Measurements from ENCODE around the gene FGD5. TPM values are rescaled to one million over a fixed set of nuclear protein-coding genes. Genes with fewer than 3 reads are reported as not detected.

The FGD5 gene, protein sequence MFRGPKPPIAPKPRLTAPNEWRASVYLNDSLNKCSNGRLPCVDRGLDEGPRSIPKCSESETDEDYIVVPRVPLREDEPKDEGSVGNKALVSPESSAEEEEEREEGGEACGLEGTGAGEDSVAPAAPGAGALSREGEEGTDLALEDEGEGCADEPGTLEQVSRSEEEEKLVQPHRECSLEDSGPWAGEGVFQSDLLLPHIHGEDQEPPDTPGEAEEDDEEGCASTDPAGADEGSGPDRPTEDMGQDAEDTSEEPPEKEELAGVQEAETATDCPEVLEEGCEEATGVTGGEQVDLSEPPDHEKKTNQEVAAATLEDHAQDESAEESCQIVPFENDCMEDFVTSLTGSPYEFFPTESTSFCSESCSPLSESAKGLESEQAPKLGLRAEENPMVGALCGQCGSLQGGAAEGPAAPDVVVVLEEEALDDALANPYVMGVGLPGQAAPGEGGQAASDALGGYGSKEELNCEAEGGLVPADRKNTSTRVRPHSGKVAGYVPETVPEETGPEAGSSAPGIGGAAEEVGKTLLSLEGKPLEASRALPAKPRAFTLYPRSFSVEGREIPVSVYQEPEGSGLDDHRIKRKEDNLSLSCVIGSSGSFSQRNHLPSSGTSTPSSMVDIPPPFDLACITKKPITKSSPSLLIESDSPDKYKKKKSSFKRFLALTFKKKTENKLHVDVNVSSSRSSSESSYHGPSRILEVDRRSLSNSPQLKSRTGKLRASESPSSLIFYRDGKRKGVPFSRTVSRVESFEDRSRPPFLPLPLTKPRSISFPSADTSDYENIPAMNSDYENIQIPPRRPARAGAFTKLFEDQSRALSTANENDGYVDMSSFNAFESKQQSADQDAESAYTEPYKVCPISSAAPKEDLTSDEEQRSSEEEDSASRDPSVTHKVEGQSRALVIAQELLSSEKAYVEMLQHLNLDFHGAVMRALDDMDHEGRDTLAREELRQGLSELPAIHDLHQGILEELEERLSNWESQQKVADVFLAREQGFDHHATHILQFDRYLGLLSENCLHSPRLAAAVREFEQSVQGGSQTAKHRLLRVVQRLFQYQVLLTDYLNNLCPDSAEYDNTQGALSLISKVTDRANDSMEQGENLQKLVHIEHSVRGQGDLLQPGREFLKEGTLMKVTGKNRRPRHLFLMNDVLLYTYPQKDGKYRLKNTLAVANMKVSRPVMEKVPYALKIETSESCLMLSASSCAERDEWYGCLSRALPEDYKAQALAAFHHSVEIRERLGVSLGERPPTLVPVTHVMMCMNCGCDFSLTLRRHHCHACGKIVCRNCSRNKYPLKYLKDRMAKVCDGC (N-terminal part only)
- total RNA-seq (ENCODE audit: low replicate concordance), result 1.6 and 15.3 TPM in 2 replicates
- long read RNA-seq, result 0 reads

DNA sequence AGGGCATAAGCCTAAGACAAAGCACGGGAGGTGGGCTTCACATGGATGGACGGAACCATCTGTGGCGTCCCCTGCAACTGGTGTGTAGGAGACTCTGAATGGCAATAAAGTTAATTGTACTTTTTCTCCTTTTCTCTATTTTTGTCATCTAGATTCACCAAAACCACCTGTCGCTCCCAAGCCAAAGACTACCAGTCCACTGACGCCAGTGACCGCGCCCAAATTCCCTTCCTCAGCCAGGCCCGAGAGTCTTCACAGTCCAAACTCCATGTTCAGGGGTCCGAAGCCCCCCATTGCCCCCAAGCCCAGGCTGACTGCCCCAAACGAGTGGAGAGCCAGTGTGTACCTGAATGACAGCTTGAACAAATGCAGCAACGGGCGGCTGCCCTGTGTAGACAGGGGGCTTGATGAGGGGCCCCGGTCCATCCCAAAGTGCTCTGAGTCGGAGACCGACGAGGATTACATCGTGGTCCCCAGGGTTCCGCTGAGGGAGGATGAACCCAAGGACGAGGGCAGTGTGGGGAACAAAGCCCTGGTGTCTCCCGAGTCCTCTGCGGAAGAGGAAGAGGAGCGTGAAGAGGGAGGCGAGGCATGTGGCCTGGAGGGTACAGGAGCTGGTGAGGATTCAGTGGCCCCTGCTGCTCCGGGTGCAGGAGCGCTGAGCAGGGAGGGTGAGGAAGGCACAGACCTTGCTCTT lies at the start of gene FGD5:
Gene FGD5, plus strand, starts transcription at position 159 of the 697 bp plus-strand sequence. Its CDS starts 110 bp downstream, at position 269.
- TF ChIP-seq, protein P1, sequence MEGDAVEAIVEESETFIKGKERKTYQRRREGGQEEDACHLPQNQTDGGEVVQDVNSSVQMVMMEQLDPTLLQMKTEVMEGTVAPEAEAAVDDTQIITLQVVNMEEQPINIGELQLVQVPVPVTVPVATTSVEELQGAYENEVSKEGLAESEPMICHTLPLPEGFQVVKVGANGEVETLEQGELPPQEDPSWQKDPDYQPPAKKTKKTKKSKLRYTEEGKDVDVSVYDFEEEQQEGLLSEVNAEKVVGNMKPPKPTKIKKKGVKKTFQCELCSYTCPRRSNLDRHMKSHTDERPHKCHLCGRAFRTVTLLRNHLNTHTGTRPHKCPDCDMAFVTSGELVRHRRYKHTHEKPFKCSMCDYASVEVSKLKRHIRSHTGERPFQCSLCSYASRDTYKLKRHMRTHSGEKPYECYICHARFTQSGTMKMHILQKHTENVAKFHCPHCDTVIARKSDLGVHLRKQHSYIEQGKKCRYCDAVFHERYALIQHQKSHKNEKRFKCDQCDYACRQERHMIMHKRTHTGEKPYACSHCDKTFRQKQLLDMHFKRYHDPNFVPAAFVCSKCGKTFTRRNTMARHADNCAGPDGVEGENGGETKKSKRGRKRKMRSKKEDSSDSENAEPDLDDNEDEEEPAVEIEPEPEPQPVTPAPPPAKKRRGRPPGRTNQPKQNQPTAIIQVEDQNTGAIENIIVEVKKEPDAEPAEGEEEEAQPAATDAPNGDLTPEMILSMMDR (conservative IDR thresholded peaks at IDR 0.05), result no peak
- Mint-ChIP-seq H3K9me3 (no peaks in the 10 kb centered on the region), H3K27ac (no peak within 1 kb of the TSS), H3K36me3 (no peaks in the 10 kb centered on the region), H3K27me3 (peaks cover 55% of the 10 kb centered on the region), H3K4me3 (no peak within 1 kb of the TSS), H3K4me1 (ENCODE audit: unreplicated experiment) (peaks cover 20% of the 10 kb centered on the region)
- no peak for DNase-seq (ENCODE audit: extremely low spot score, unreplicated experiment)

DNA sequence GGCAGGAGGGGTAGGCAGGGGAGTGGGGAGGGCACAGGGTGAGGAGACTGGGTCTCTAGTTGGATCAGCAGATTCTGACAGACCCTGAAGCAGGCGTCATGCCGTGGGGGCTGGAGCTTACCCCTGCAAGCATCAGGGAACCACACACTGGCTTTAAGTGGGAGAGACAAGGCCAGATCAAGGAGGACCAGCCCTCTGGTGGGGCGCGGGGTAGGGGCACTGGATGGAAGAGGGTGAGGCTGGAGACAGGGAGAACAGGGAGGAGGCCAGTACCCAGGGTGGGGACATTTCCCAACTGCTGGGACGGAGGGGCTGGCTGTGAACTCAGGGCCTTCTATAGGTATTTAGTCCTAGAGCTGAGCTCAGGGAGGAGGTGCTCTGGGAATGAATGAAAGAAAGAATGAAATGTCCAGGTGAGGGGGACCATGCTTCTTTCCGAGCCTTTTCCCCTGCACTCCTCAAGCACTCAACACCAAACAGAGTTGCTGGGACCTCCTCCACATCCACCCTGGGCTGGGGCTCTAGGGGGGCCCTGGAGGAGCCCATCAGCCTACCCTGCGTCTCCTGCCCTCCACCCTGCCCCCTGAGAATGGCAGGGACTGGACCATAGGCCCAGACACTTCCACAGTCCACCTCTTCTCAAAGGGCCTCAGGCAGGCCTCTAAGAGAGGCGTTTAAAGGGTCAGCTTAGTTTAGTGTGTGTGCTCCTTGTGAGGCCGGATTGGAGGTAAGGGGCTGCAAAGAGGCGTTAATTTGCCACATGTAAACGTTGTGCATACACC lies 49.0 kb upstream of the FGD5 start:
- H3K4me1 Mint-ChIP-seq (ENCODE audit: unreplicated experiment), result no peaks in the 10 kb centered on the region
- H3K4me3 Mint-ChIP-seq, result no peak overlapping the region
- no peaks in the 10 kb centered on the region for H3K36me3 Mint-ChIP-seq
- no peaks in the 10 kb centered on the region for H3K9me3 Mint-ChIP-seq
- H3K27me3 Mint-ChIP-seq, result peaks cover 9% of the 10 kb centered on the region
- TF ChIP-seq, protein P1 (conservative IDR thresholded peaks at IDR 0.05), result no peak
- DNase-seq (ENCODE audit: extremely low spot score, unreplicated experiment), result peak; percentile 62
- no peak overlapping the region for H3K27ac Mint-ChIP-seq

DNA sequence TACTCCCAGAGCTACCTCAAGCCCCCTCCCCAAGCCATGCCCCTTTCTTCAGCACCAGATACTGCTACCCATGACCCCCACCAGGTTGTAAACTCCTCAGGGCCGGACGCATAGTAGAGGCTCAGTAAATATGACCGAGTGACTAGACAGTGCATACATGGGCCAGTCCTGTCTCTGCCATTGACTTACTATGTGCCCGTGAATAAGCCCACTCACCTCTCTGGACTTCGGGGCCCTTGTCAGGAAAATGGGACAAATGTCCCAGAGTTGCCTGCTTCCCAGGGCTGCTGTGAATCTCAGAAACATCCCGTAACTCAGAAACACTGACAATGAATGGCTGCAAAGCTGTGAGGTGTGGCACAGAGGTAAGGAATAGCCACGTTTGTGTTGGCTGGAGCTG lies 48.2 kb upstream of the FGD5 start:
- H3K4me1 Mint-ChIP-seq (ENCODE audit: unreplicated experiment), result no peaks in the 10 kb centered on the region
- peaks cover 4% of the 10 kb centered on the region for H3K27me3 Mint-ChIP-seq
- no peak overlapping the region for H3K4me3 Mint-ChIP-seq
- TF ChIP-seq, protein P1 (conservative IDR thresholded peaks at IDR 0.05), result no peak
- peak; percentile 43 for DNase-seq (ENCODE audit: extremely low spot score, unreplicated experiment)
- no peak overlapping the region for H3K27ac Mint-ChIP-seq
- no peaks in the 10 kb centered on the region for H3K36me3 Mint-ChIP-seq
- H3K9me3 Mint-ChIP-seq, result no peaks in the 10 kb centered on the region

DNA sequence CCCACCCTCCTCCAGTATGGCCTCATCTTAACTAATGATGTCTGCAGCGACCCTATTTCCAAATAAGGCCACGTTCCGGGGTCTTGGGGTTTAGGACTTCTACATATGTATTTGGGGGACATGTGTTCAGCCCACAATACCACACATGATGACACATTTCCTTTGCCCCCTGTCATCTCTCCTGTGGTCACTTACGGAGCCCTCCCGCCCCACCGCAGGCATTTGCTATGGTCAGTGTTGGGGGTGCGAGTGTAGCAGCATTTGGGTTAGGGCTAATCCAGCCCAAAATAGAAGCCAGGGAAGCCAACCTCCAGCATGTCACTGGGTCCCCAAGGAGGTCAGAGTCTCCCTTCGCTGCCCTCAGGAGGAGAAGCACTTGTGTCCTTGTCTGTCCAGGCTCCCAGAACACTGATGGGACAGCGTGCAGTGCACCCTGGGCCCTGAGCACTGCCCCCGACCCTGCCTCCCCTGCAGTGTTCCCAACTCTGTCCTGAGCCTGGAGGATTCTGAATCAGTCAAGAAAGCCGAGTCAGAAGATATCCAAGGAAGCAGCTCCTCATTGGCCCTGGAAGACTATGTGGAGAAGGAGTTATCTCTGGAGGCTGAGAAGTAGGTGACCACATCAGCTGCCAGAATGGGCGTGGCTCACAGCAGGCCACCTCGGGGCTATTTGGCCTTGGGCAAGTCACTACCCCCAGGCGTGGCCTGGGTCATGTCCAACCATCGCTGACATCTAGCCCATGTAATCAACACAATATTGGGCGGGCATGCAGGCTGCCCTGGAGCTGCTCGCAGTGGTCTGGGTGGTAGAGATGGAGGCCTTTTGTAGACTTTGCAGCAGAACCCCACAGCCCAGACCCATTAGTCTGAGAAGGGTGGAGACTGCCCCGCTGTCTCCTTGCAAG lies 46.9 kb upstream of the FGD5 start:
- Mint-ChIP-seq H3K4me3 (no peak overlapping the region), H3K27me3 (peaks cover 4% of the 10 kb centered on the region), H3K4me1 (ENCODE audit: unreplicated experiment) (no peaks in the 10 kb centered on the region), H3K9me3 (no peaks in the 10 kb centered on the region), H3K27ac (no peak overlapping the region), H3K36me3 (no peaks in the 10 kb centered on the region)
- TF ChIP-seq, protein P1 (conservative IDR thresholded peaks at IDR 0.05), result no peak
- DNase-seq (ENCODE audit: extremely low spot score, unreplicated experiment), result peak; percentile 40

All from type B pancreatic cell (in vitro differentiated cells).